HL-60 (cell line): Measurements from ENCODE around the gene NLRC5.

ENCODE experiments used
- POLR2AphosphoS5 ChIP-seq: IDR thresholded peaks from 2 replicates; pipeline ENCODE4 v1.6.1; 2012; ENCODE audit warnings: low read depth
- TF ChIP-seq, protein P1 (sequence below): IDR thresholded peaks from one replicate; pipeline ENCODE4 v1.5.1; 2011; ENCODE audit warnings: low read length, control low read depth, inconsistent platforms; ENCODE audit not compliant: insufficient read depth
- TF ChIP-seq, protein P2 (sequence below): IDR thresholded peaks from 2 replicates; pipeline ENCODE4 v1.6.1; 2012; ENCODE audit warnings: low read depth; ENCODE audit not compliant: insufficient replicate concordance

DNA sequence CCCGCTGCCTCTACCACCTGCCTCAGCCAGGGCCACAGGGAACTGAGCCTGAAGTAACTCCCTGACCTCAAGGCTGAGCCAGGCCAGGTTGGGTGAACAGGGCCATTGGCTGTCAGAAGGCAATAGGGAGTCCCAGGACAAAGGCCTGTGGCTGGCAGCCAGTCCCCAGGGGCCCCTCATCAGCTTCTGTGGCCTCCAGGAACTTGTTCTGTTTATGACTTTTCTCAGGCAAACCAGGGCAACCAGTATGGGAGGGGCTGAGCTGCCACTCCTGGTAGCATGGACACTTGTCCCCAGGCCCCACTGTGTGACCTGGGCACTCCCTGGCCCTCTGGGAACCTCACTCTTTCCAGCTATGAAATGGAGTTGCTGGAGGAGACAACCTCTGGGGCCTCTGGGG, 143.1 kb downstream of the NLRC5 start:
- no peak for TF ChIP-seq POLR2AphosphoS5
- TF ChIP-seq, protein P1, sequence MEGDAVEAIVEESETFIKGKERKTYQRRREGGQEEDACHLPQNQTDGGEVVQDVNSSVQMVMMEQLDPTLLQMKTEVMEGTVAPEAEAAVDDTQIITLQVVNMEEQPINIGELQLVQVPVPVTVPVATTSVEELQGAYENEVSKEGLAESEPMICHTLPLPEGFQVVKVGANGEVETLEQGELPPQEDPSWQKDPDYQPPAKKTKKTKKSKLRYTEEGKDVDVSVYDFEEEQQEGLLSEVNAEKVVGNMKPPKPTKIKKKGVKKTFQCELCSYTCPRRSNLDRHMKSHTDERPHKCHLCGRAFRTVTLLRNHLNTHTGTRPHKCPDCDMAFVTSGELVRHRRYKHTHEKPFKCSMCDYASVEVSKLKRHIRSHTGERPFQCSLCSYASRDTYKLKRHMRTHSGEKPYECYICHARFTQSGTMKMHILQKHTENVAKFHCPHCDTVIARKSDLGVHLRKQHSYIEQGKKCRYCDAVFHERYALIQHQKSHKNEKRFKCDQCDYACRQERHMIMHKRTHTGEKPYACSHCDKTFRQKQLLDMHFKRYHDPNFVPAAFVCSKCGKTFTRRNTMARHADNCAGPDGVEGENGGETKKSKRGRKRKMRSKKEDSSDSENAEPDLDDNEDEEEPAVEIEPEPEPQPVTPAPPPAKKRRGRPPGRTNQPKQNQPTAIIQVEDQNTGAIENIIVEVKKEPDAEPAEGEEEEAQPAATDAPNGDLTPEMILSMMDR: no peak
- TF ChIP-seq, protein P2, sequence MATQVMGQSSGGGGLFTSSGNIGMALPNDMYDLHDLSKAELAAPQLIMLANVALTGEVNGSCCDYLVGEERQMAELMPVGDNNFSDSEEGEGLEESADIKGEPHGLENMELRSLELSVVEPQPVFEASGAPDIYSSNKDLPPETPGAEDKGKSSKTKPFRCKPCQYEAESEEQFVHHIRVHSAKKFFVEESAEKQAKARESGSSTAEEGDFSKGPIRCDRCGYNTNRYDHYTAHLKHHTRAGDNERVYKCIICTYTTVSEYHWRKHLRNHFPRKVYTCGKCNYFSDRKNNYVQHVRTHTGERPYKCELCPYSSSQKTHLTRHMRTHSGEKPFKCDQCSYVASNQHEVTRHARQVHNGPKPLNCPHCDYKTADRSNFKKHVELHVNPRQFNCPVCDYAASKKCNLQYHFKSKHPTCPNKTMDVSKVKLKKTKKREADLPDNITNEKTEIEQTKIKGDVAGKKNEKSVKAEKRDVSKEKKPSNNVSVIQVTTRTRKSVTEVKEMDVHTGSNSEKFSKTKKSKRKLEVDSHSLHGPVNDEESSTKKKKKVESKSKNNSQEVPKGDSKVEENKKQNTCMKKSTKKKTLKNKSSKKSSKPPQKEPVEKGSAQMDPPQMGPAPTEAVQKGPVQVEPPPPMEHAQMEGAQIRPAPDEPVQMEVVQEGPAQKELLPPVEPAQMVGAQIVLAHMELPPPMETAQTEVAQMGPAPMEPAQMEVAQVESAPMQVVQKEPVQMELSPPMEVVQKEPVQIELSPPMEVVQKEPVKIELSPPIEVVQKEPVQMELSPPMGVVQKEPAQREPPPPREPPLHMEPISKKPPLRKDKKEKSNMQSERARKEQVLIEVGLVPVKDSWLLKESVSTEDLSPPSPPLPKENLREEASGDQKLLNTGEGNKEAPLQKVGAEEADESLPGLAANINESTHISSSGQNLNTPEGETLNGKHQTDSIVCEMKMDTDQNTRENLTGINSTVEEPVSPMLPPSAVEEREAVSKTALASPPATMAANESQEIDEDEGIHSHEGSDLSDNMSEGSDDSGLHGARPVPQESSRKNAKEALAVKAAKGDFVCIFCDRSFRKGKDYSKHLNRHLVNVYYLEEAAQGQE: no peak
